ENCODE data around the gene CDH12. TPM values are rescaled to one million over a fixed set of nuclear protein-coding genes. Genes with fewer than 3 reads are reported as not detected.
"Not testable (repeated sequence)": the region's sequence is repeated elsewhere in the genome, so short reads cannot be mapped to it uniquely, and the experiment has no call there.

CDH12 gene
- total RNA-seq, 1 donor from 2014 or later, result not detected

- DNase-seq (no peak), ATAC-seq (no peak)
- intact Hi-C loops (cut with micrococcal nuclease), result no loop called here
Observed at GRCh38 chr5:22779499-22779898, 73.6 kb downstream of the CDH12 start.

DNA sequence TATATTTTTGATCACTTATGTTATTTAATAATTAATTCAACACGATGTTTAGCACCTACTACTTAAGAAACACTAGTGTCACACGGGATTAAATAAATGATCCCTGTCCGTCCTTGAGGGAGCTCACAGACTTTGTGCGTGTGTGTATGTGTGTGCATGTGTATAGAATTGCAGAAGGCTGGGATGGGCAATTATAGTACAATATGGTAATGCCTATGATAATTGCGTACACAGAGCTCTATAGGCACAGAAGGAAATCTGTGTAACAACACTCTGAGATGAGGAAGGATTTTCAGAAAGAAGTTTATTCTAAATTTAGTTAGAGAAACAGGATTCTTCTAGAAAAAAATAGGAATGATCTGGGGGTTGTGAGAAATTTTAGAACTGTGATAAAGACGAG lies 76.9 kb downstream of the CDH12 start:
- intact Hi-C loops (cut with micrococcal nuclease), result no loop called here
- DNase-seq (no peak), ATAC-seq (no peak)

DNA sequence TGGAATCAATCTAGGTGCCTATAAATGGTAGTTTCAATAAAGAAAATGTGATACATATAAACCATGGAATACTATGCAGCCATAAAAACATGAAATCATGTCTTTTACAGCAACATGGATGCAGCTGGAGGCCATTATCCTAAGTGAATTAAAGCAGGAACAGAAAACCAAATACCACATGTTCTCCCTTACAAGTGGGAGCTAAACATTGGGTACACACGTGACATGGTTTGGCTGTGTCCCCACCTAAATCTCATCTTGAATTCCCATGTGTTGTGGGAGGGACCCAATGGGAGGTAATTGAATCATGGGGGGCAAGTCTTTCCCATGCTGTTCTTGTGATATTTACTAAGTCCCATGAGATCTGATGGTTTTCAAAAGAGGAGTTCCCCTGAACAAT lies 78.9 kb downstream of the CDH12 start:
- DNase-seq; intact Hi-C loops (cut with micrococcal nuclease); ATAC-seq: not testable (repeated sequence)

GRCh38 chr5:22764736-22765135 lies 88.4 kb downstream of the CDH12 start:
- DNase-seq (no peak), ATAC-seq (no peak)
- intact Hi-C loops (cut with micrococcal nuclease), result no loop called here

- DNase-seq (no peak), ATAC-seq (no peak)
- intact Hi-C loops (cut with micrococcal nuclease), result no loop called here
Observed at GRCh38 chr5:22757776-22758175, 95.4 kb downstream of the CDH12 start.

DNA sequence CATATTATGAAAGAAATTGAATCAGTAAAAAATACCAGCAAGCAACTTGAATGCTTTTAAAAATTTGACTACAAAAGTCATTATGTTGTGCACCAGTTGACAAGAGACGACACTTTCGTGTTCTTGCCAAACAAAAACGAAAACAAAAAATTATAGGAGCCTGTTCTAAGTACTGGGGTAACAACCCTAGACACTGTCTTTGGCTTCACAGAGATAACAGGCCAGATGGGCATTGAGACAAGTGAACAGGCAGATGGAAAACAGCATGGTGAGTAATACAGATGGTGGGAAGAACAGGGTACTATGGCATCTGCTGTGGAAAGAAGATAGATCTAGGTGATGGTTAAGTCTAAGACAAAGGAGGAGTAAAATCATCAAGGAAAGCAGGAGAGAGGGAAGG lies 99.0 kb downstream of the CDH12 start:
- intact Hi-C loops (cut with micrococcal nuclease), result no loop called here
- no peak for ATAC-seq

GRCh38 chr5:22751536-22751935 lies 101.6 kb downstream of the CDH12 start:
- intact Hi-C loops (cut with micrococcal nuclease), result no loop called here
- no peak for DNase-seq
- no peak for ATAC-seq

More for the DNA sequence above, 99.0 kb downstream of the CDH12 start:
- DNase-seq, result no peak

DNA sequence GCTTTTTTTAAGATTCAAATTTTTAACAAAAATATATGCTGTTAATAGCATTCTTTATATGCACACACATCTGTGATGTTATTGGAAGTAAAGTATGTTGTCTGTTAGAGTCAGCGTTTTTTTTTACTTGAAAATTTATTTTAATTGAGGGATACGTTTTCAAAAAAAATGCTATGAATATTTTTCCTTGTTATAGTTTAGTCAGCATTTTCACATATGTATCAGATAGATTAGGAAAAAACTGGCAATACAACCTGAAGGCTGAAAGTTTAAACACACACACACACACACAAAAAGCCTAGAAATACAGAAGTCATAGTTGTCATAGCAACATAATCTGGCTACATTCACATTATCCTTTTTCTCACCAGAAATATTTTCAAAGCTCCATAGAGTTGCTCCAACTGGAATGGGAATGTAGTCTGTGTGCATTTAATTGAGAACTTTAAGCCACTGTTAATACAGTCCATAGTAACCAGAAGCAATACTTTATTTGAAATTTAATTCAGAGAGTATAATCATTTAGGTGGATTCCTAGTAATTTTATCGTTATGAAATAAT lies 116.6 kb downstream of the CDH12 start:
- intact Hi-C loops (cut with micrococcal nuclease), result no loop called here
- DNase-seq (no peak), ATAC-seq (no peak)

DNA sequence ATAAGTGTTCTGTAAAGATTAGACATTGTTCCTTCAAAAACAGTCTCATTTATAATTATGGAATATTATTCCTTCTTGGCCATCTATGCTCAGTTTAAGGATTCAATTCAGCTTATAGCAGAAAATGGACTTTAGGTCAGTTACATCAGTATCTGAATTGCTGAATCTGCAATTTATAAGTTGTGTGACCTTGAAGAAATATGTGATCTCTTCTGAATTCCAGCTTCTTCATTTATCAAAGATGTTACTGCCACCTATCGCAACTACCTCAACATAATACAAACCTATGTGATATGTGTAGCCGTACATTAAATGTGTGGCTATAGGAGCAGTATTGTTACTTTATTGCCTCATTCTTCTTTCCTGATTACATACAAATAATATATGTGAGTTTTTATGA lies 118.2 kb downstream of the CDH12 start:
- ATAC-seq, result no peak
- intact Hi-C loops (cut with micrococcal nuclease), result no loop called here
- no peak for DNase-seq

DNA sequence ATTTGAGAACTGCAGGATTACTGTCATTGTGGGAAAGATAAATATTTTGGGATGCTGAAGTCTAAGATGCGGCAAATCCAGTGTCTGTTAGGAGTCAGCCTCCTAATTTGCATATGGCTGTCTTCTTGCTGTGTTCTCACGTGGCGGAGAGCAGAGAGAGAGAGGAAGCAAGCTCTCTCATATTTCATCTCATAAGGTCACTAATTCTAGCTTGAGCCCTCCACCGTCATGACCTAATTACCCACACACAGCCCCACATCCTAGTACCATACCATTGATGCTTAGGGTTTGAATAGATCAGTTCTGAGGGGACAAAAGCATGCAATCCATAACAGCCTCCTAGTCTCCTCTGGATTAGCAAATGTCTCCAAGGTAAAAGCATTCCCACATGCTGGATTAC lies 124.5 kb downstream of the CDH12 start:
- no peak for DNase-seq
- intact Hi-C loops (cut with micrococcal nuclease), result no loop called here
- no peak for ATAC-seq

DNA sequence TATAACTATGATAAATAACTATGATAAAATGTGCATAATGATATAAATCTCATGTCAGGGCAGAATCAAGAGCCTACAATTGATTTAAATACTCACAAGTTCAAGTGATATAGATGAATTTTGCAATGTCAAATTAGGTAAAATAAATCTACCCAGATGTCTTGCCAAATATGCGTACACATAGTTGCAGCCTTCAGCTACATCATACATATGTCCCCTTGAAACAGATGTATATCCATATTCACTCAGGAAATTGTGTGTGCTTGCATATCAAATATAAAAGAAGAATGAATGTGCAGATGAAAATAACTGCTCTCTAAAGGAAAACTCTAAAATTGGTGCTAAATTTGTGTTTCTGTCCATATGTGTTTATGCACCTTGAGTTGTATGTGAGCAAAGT lies 130.7 kb downstream of the CDH12 start:
- DNase-seq, result no peak
- intact Hi-C loops (cut with micrococcal nuclease), result no loop called here
- ATAC-seq, result no peak

GRCh38 chr5:22722056-22722455 lies 131.1 kb downstream of the CDH12 start:
- no peak for DNase-seq
- ATAC-seq, result no peak
- intact Hi-C loops (cut with micrococcal nuclease), result no loop called here

DNA sequence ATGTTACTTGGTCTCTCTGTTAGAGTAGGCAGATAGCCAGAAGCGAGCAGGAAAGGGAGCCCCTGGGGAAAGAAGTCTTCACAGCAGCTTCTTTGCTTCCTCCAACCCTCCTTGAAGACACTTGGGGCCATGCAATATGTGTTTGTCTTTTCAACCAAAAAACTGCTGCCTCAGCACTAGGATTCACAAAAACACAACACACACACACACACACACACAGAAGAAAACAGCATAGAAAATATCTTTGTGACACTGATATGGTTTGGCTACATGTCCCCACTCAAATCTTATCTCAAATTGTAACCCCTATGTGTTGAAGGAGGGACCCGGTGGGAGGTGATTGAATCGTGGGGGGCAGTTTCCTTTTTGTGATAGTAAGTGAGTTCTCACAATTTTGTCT lies 133.3 kb downstream of the CDH12 start:
- DNase-seq (no peak), ATAC-seq (no peak)
- intact Hi-C loops (cut with micrococcal nuclease), result no loop called here

- intact Hi-C loops (cut with micrococcal nuclease), result no loop called here
- DNase-seq (no peak), ATAC-seq (no peak)
Observed at GRCh38 chr5:22710660-22711059, 142.5 kb downstream of the CDH12 start.

DNA sequence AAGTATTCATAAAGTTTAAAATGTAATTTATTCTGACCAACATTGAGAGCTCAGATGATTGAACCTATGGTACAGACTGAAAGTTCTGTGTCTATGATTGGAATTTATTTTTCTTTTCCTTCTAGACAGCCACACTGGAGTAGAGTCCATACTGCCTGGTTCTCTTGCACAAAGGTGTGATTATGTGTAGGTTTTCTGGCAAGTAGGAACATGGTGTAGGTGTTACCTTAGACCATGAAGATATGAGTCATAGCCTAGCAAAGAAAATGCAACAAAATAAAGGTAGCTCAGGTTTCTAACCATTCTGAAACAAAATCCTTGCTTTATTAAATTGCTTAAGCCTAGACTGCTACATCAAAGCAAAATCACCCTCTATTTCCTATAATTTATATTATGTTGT lies 143.4 kb downstream of the CDH12 start:
- no peak for DNase-seq
- intact Hi-C loops (cut with micrococcal nuclease), result no loop called here
- ATAC-seq, result no peak

DNA sequence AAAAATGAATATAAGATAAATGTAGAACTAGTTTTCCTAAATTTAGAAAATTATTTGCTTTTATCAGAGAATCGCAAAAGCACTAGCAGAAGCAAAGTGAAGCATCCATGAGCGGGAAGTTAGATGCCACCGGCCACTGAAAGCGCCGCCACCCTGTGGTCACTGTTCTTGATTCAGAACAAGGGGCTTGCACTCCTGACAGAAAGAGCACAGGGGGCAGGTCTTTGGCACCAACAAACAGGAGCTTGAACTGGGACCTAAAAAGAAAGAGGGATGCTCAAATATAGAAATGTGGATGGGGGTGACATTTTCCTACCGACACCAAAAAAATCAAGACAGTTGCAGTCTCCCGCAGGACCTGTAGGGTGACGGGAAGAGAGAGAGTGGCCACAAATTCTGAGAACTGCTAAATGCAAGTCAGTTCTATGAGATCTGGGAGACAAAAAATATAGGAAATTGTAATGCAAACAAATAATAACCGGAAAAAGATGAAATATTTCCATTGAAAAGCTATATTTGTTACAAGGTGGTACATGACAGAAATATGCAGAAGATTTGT lies 144.3 kb downstream of the CDH12 start:
- ATAC-seq (no peak), DNase-seq (no peak)
- intact Hi-C loops (cut with micrococcal nuclease), result no loop called here

- DNase-seq (no peak), ATAC-seq (no peak)
- intact Hi-C loops (cut with micrococcal nuclease), result no loop called here
Observed at GRCh38 chr5:22706901-22707300, 146.2 kb downstream of the CDH12 start.

DNA sequence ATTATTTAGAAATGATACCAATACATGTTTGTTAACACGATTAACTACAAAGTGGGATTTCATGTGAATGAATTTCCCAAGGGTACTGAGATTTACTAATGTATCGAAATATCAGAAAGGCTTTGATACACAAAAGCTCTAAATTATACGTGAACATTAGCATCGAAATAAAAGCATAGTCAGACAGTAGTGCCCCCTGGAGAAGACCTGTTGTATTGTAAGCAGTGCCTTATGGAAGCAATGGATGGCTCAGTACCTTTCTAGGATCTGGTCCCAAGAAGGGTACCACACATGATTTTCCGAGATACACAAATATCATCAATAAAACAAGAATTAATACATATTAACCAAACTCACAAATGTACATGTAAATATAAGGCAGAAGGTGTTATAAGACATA lies 153.8 kb downstream of the CDH12 start:
- intact Hi-C loops (cut with micrococcal nuclease), result no loop called here
- no peak for ATAC-seq
- DNase-seq, result no peak

GRCh38 chr5:22693121-22693520 lies 160.0 kb downstream of the CDH12 start:
- ATAC-seq (no peak), DNase-seq (no peak)
- intact Hi-C loops (cut with micrococcal nuclease), result no loop called here

- no peak for DNase-seq
- no peak for ATAC-seq
- intact Hi-C loops (cut with micrococcal nuclease), result no loop called here
Observed at GRCh38 chr5:22683050-22683449, 170.1 kb downstream of the CDH12 start.

GRCh38 chr5:22678886-22679285 lies 174.3 kb downstream of the CDH12 start:
- DNase-seq (no peak), ATAC-seq (no peak)
- intact Hi-C loops (cut with micrococcal nuclease), result no loop called here

DNA sequence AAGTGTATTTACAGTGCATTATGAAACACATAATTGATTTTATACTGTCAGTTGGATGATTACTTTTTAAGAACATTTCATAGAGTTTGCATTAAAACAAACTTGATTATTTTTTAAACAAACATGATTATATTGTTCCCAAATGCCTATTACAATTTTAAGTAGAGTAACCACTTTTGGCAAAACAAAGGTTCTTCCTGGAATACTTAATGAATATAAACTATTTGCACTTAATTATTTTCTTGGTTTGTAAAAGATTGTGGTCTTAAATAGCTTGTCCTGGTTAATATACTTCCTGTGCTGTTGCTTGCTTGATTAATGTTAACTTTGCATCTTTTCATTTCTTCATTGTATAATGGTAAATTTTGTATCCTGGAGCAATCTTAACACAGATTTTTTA lies 180.0 kb downstream of the CDH12 start:
- no peak for ATAC-seq
- intact Hi-C loops (cut with micrococcal nuclease), result no loop called here

More for the DNA sequence above, 180.0 kb downstream of the CDH12 start:
- no peak for DNase-seq

All from left ventricle myocardium superior (tissue), 1 donor.